HepG2 (cell line): Measurements from ENCODE around the gene ALPK3. TPM values are rescaled to one million over a fixed set of nuclear protein-coding genes. Genes with fewer than 3 reads are reported as not detected.

Source experiments
- CENPT ChIP-seq: sonication (generic); formaldehyde crosslinking; IDR thresholded peaks from 2 replicates; pipeline ENCODE4 v1.8.0; 2022; ENCODE audit warnings: low read depth, mild to moderate bottlenecking, moderate library complexity, missing genetic modification reagents
- CHD4 ChIP-seq: fragments of 200-600 bp; sonication (generic); IDR thresholded peaks from 2 replicates; pipeline ENCODE4 v1.7.0; 2017; ENCODE audit warnings: mild to moderate bottlenecking, low read length, borderline replicate concordance
- NONO ChIP-seq, 2 experiments: fragments of 450-650 bp in 1 of 2; sonication (generic) in 1 of 2; formaldehyde crosslinking in 1 of 2; IDR thresholded peaks in 1 of 2; conservative IDR thresholded peaks in 1 of 2; 2 replicates each; pipeline versions ENCODE4 v1.6.1 to v1.8.0; 2017 to 2022; ENCODE audit warnings: mild to moderate bottlenecking in 1 of 2, missing genetic modification reagents in 1 of 2, moderate library complexity in 1 of 2
- PHF20 ChIP-seq: sonication (generic); formaldehyde crosslinking; IDR thresholded peaks from 2 replicates; pipeline ENCODE4 v1.5.0; 2020; ENCODE audit warnings: mild to moderate bottlenecking, missing genetic modification reagents
- TBL1XR1 ChIP-seq: fragments of 150-350 bp; IDR thresholded peaks from 2 replicates; pipeline ENCODE4 v1.6.1; 2014; ENCODE audit warnings: borderline replicate concordance, low read length; ENCODE audit not compliant: partially characterized antibody
- TMF1 ChIP-seq: sonication (generic); formaldehyde crosslinking; IDR thresholded peaks from 2 replicates; pipeline ENCODE4 v1.8.1; 2022; ENCODE audit warnings: low read depth, missing genetic modification reagents
- ZC3H13 ChIP-seq: sonication (generic); formaldehyde crosslinking; IDR thresholded peaks from 2 replicates; pipeline ENCODE4 v1.8.1; 2023; ENCODE audit warnings: mild to moderate bottlenecking, missing genetic modification reagents, moderate library complexity
- ZFP82 ChIP-seq: sonication (generic); formaldehyde crosslinking; IDR thresholded peaks from 2 replicates; pipeline ENCODE4 v1.5.1; 2020; ENCODE audit warnings: mild to moderate bottlenecking, missing genetic modification reagents, borderline replicate concordance
- ZNF572 ChIP-seq: sonication (generic); formaldehyde crosslinking; IDR thresholded peaks from 2 replicates; pipeline ENCODE4 v1.5.1; 2020; ENCODE audit warnings: mild to moderate bottlenecking, missing genetic modification reagents
- ZNF709 ChIP-seq: sonication (generic); formaldehyde crosslinking; IDR thresholded peaks from 2 replicates; pipeline ENCODE4 v1.5.0; 2020; ENCODE audit warnings: mild to moderate bottlenecking, missing genetic modification reagents
- ZNF761 ChIP-seq: sonication (generic); formaldehyde crosslinking; conservative IDR thresholded peaks from 2 replicates; pipeline ENCODE4 v1.4.0; 2020; ENCODE audit warnings: mild to moderate bottlenecking, missing genetic modification reagents
- ZNF839 ChIP-seq: sonication (generic); formaldehyde crosslinking; IDR thresholded peaks from 2 replicates; pipeline ENCODE4 v1.4.0; 2020; ENCODE audit warnings: missing genetic modification reagents, mild to moderate bottlenecking, borderline replicate concordance
- ZZZ3 ChIP-seq: sonication (generic); formaldehyde crosslinking; IDR thresholded peaks from 2 replicates; pipeline ENCODE4 v1.4.0; 2020; ENCODE audit warnings: missing genetic modification reagents, mild to moderate bottlenecking, borderline replicate concordance
- polyA plus RNA-seq, 8 experiments: library from polyadenylated mRNA; depleted of rRNA in 3 of 8; stranded (reverse) in 7 of 8; unstranded in 1 of 8; fragments of >200 nt; fragmentation: Illumina TruSeq in 4 of 8; extraction: Trizol in 4 of 8; gene quantifications; 2 replicates each; pipeline versions ENCODE4 v1.2.1 to v1.2.3, GENCODE V29; 2011 to 2016; ENCODE audit warnings: low read depth in 4 of 8, missing spikeins in 1 of 8, mixed read lengths in 1 of 8; ENCODE audit not compliant: insufficient read depth in 1 of 8
- total RNA-seq, 5 experiments: library from RNA; depleted of rRNA; stranded (reverse); fragments of >200 nt; fragmentation: Illumina TruSeq; extraction: Trizol; gene quantifications; 2 replicates each; pipeline ENCODE4 v1.2.3, GENCODE V29; 2016; ENCODE audit warnings: low read depth in 1 of 5
- TF ChIP-seq, protein P1 (sequence below): sonication (generic); formaldehyde crosslinking; IDR thresholded peaks from 2 replicates; pipeline ENCODE4 v1.9.0; 2021; ENCODE audit warnings: mild to moderate bottlenecking, missing genetic modification reagents
- TF ChIP-seq, protein P2 (sequence below): sonication (generic); formaldehyde crosslinking; IDR thresholded peaks from 2 replicates; pipeline ENCODE4 v1.5.0; 2020; ENCODE audit warnings: missing genetic modification reagents
- TF ChIP-seq, protein P3 (sequence below): sonication (generic); formaldehyde crosslinking; IDR thresholded peaks from 2 replicates; pipeline ENCODE4 v1.4.0; 2020; ENCODE audit warnings: mild to moderate bottlenecking, low read depth, missing genetic modification reagents
- TF ChIP-seq, protein P4 (sequence below): sonication (generic); formaldehyde crosslinking; IDR thresholded peaks from 2 replicates; pipeline ENCODE4 v1.4.0; 2020; ENCODE audit warnings: missing genetic modification reagents

The ALPK3 gene
- total and polyA plus RNA-seq, 2 of the 13 experiments (the other 11 are each of a cell fraction or from before 2014, with no cell fraction given): 0.04 to 0.42 TPM

DNA sequence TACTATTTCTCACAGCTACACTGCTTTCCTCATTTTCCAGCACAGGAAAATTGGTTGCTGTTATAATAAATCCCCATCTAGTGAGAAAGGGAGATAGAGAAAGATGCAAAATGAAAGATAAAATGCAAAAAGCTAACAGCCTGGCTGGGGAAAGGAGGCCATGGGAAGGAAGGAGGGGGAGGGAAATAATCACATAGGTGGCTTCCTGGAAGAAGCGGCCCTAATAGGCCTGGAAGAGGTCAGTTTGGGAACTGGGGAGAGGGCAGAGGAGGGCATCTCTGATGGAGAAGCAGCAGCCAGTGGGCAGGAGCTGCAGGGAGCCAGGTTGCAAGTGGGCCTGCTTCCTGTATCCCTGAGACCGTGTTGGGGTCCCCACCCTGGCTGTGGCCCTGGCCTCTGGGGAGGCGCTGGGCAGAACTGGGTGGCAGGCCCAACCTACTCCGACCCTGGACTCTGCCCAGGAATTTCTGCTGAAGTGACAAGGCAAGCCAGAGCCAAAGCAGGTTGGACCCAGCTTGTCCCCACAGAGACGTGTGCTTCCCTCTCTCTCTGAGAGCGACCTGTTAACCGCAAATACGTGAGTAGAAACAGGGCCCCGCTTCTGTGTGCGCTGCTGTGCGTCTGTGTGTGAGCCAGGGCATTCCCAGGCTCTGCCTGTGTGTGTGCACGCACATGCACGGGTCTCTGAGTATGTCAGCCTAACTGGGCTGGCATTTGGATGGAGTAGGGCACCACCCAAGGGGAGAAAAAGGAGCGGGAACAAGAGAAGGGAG is 69.2 kb downstream of the ALPK3 start (continued):
- TF ChIP-seq, protein P1, sequence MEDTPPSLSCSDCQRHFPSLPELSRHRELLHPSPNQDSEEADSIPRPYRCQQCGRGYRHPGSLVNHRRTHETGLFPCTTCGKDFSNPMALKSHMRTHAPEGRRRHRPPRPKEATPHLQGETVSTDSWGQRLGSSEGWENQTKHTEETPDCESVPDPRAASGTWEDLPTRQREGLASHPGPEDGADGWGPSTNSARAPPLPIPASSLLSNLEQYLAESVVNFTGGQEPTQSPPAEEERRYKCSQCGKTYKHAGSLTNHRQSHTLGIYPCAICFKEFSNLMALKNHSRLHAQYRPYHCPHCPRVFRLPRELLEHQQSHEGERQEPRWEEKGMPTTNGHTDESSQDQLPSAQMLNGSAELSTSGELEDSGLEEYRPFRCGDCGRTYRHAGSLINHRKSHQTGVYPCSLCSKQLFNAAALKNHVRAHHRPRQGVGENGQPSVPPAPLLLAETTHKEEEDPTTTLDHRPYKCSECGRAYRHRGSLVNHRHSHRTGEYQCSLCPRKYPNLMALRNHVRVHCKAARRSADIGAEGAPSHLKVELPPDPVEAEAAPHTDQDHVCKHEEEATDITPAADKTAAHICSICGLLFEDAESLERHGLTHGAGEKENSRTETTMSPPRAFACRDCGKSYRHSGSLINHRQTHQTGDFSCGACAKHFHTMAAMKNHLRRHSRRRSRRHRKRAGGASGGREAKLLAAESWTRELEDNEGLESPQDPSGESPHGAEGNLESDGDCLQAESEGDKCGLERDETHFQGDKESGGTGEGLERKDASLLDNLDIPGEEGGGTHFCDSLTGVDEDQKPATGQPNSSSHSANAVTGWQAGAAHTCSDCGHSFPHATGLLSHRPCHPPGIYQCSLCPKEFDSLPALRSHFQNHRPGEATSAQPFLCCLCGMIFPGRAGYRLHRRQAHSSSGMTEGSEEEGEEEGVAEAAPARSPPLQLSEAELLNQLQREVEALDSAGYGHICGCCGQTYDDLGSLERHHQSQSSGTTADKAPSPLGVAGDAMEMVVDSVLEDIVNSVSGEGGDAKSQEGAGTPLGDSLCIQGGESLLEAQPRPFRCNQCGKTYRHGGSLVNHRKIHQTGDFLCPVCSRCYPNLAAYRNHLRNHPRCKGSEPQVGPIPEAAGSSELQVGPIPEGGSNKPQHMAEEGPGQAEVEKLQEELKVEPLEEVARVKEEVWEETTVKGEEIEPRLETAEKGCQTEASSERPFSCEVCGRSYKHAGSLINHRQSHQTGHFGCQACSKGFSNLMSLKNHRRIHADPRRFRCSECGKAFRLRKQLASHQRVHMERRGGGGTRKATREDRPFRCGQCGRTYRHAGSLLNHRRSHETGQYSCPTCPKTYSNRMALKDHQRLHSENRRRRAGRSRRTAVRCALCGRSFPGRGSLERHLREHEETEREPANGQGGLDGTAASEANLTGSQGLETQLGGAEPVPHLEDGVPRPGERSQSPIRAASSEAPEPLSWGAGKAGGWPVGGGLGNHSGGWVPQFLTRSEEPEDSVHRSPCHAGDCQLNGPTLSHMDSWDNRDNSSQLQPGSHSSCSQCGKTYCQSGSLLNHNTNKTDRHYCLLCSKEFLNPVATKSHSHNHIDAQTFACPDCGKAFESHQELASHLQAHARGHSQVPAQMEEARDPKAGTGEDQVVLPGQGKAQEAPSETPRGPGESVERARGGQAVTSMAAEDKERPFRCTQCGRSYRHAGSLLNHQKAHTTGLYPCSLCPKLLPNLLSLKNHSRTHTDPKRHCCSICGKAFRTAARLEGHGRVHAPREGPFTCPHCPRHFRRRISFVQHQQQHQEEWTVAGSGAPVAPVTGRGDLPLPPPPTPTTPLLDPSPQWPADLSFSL (CRISPR knock-in tag): peak; percentile 24; the same call in 1 of the 2 replicates
- TF ChIP-seq ZNF761: 0 out of 2 replicates have a peak, but pooled peaks have one; percentile 62
- TF ChIP-seq ZNF839 (CRISPR knock-in tag): 0 out of 2 replicates have a peak, but pooled peaks have one; percentile 40
- TF ChIP-seq CENPT: no peak
- peak; percentile 53; the same call in 1 of the 2 replicates for TF ChIP-seq PHF20 (CRISPR knock-in tag)
- no peak for TF ChIP-seq NONO (IDR thresholded peaks at IDR 0.05)
- peak; percentile 81 for TF ChIP-seq NONO (CRISPR knock-in tag; conservative IDR thresholded peaks at IDR 0.05)
- TF ChIP-seq CHD4: no peak
- TF ChIP-seq, protein P2, sequence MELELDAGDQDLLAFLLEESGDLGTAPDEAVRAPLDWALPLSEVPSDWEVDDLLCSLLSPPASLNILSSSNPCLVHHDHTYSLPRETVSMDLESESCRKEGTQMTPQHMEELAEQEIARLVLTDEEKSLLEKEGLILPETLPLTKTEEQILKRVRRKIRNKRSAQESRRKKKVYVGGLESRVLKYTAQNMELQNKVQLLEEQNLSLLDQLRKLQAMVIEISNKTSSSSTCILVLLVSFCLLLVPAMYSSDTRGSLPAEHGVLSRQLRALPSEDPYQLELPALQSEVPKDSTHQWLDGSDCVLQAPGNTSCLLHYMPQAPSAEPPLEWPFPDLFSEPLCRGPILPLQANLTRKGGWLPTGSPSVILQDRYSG (CRISPR knock-in tag): no peak
- TF ChIP-seq, protein P3, sequence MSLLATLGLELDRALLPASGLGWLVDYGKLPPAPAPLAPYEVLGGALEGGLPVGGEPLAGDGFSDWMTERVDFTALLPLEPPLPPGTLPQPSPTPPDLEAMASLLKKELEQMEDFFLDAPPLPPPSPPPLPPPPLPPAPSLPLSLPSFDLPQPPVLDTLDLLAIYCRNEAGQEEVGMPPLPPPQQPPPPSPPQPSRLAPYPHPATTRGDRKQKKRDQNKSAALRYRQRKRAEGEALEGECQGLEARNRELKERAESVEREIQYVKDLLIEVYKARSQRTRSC (CRISPR knock-in tag): peak; percentile 69; the same call in 1 of the 2 replicates
- TF ChIP-seq ZFP82: no peak
- TF ChIP-seq ZZZ3 (CRISPR knock-in tag): no peak
- no peak; the same call in 1 of the 2 replicates for TF ChIP-seq ZNF709
- TF ChIP-seq TMF1 (CRISPR knock-in tag): no peak
- no peak for TF ChIP-seq ZC3H13 (CRISPR knock-in tag)
- no peak for TF ChIP-seq TBL1XR1
- TF ChIP-seq, protein P4, sequence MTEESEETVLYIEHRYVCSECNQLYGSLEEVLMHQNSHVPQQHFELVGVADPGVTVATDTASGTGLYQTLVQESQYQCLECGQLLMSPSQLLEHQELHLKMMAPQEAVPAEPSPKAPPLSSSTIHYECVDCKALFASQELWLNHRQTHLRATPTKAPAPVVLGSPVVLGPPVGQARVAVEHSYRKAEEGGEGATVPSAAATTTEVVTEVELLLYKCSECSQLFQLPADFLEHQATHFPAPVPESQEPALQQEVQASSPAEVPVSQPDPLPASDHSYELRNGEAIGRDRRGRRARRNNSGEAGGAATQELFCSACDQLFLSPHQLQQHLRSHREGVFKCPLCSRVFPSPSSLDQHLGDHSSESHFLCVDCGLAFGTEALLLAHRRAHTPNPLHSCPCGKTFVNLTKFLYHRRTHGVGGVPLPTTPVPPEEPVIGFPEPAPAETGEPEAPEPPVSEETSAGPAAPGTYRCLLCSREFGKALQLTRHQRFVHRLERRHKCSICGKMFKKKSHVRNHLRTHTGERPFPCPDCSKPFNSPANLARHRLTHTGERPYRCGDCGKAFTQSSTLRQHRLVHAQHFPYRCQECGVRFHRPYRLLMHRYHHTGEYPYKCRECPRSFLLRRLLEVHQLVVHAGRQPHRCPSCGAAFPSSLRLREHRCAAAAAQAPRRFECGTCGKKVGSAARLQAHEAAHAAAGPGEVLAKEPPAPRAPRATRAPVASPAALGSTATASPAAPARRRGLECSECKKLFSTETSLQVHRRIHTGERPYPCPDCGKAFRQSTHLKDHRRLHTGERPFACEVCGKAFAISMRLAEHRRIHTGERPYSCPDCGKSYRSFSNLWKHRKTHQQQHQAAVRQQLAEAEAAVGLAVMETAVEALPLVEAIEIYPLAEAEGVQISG (CRISPR knock-in tag): no peak
- TF ChIP-seq ZNF572: 0 out of 2 replicates have a peak, but pooled peaks have one; percentile 19
